Frontal cortex (tissue), 4 donors: ENCODE results near the gene ADGRD1. TPM values are rescaled to one million over a fixed set of nuclear protein-coding genes. Genes with fewer than 3 reads are reported as not detected.
"Not testable (repeated sequence)": the region's sequence is repeated elsewhere in the genome, so short reads cannot be mapped to it uniquely, and the experiment has no call there.

Experiments
- DNase-seq, 2 donors: peaks; one replicate each; pipeline ENCODE4 v3.0.0; 2012; ENCODE audit warnings: low spot score in 2 of 2
- FAIRE-seq: peaks from 2 replicates; lab custom pipeline; 2012; peaks lifted over from hg19 to GRCh38; lab: Jason Lieb, UNC
- total RNA-seq: library from RNA; depleted of rRNA; stranded (reverse); fragments of >200 nt; gene quantifications from one replicate; pipeline ENCODE4 v1.2.3, GENCODE V29; 2014
- donor health status: control.
- donor health status: control.
- donor health status: control.

The ADGRD1 gene
- total RNA-seq: 4.5 TPM

DNA sequence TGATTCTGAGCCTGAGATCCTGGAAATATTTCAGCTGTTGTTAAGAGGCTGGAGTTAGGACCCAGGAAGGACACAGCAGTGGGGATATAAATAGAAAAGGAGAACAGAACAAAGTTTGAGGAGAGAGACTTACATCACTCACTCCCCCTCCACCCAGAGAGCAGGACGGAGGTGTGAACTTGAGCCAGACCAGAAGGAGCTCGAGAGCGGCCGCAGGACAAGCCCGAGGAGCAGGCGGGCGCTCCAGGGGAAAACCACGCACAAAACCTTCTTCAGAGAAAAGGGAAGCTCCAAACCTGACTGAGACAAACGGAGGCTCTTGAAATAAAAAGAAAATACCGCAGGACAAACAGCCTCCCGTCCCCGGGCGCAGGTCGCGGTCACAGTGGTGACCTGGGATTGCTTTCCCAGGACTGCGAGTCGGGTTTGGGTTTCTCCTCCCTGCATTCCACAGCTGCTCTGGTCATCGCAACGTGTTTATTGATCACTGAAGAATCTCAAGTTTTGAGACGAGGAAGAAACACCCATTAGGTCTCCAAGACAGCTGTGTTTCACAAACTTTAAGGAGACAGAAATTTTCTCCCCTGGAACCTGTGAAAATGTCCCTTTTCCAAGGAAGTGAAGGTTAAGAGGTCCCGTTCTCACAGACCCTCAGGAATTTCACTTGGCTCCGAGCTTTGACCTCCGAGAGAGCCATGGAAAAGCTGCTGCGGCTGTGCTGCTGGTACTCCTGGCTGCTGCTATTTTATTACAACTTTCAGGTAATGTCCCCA is at the start of gene ADGRD1:
Gene ADGRD1, plus strand, starts transcription at position 137 of the 773 bp plus-strand sequence. Its CDS starts 559 bp downstream, at position 696.
- no peak for FAIRE-seq
- peak in 1 of 2 donors; percentile 67 for DNase-seq

DNA sequence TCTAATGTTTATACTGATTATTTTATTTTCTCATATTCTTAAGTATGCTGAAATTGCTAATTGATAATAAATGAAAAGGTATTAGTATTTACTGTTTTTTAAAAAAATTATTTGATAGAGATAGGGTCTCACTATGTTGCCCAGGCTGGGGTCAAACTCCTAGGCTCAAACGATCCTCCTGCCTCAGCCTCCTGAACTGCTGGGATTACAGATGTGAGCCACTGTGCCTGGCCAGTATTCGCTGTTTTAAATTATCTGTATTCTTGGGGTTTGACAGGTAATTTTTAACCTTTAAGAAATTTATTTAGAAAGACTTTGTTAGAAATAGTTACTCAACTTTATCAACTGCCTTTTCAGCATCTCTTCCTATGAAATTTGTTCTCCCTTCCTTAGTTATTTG is 49.6 kb upstream of the ADGRD1 start:
- FAIRE-seq (no peak), DNase-seq (no peak)

DNA sequence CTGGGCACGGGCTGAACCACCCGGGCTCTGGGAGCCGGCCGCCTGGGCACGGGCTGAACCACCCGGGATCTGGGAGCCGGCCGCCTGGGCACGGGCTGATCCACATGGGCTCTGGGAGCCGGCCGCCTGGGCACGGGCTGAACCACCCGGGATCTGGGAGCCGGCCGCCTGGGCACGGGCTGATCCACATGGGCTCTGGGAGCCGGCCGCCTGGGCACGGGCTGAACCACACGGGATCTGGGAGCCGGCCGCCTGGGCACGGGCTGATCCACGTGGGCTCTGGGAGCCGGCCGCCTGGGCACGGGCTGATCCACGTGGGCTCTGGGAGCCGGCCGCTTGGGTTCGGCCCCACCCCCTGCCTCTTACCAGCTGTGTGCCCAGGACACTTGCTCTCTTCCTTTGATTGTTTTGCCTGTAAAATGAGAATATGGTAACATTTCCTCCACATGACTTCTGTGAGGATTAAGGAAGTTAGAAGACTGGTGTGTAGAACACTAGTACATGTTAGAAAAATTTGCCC is 48.7 kb upstream of the ADGRD1 start:
- not testable (repeated sequence) for FAIRE-seq, DNase-seq

DNA sequence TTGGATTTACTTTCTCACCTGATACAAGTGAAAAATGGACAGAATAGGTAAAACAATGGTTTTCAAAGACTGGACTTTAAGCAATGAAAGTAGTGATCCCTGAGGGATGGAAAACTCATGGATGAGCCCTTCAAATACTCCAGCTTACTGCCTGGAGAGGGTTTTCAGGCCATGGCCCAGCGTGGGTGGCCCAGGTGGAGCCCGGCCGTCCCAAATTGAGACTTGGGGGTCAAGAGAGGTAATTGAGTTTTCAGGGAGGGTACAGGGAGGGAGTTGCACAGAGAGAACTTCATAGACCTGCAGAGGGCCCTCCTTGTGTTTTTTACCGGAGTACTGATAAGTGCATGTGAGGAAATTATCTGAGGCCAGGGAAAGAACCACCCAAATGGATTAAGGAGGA is 44.6 kb upstream of the ADGRD1 start:
- no peak for DNase-seq
- no peak for FAIRE-seq

DNA sequence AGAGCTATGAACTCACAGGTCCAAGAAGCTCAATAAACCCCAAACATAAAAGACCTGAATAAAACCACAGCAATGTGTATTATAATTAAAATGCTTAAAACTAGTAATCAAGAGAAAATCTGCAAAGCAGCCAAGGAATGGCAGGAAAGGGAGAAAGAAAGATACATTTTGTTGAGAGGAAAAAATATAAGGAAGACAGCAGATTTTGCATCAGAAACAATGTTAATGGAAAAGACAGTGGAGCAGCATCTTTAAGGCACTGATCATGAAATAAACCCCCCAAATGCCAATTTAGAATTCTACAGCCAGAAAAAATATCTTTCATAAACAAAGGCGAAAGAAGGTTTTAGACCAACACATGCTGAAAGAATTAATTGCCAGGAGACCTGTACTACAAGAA is 42.5 kb upstream of the ADGRD1 start:
- FAIRE-seq: no peak
- no peak for DNase-seq

DNA sequence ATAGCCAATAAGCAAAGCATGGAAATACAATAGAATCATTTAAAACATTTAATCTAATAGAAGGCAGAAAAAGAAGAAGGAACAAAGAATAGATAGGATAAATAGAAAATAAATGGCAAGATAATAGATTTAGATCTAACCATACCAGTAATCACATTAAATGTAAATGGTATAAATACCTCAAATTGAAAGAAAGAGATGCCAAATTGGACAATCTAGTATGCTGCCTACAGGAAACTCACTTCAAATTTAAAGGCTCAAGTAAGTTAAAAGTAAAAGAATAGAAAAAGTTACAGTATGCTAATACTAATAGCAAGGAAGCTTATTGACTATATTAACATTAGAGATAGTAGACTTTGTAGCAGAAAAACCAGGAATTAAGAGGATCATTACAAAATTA is 41.8 kb upstream of the ADGRD1 start:
- FAIRE-seq: no peak
- DNase-seq: no peak

DNA sequence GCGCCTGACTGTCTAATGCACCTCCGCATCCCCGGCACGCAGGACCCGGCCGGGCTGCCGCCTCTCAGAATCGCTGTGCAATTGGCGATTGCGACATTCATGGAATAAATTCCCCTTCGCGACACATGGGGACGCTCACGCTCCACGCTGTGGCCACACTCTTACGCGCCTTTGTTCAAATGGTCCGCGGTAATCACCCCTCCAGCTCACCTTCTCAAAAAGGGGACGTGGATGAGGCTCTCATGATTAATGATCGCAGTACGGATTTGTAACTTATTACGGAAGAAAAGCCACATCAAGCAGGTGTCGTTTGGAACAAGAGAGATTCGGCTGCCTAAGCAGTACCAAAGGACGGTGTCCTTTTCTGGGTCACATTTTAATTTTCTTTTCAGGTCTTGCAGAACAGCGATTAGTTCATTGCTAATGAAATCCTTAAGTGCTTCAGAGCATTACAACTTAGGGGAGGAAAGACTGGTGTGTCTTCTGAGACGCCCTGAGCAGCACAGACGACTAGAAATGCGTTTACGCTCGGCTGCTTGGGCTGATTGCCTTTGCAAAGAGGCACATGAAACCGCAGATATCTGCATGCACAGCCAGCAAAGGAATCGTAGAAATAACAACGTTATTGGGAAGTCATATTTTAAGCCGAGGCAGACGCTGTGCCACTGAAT is 37.3 kb upstream of the ADGRD1 start:
- FAIRE-seq (no peak), DNase-seq (peak; percentile 57 to 76)

DNA sequence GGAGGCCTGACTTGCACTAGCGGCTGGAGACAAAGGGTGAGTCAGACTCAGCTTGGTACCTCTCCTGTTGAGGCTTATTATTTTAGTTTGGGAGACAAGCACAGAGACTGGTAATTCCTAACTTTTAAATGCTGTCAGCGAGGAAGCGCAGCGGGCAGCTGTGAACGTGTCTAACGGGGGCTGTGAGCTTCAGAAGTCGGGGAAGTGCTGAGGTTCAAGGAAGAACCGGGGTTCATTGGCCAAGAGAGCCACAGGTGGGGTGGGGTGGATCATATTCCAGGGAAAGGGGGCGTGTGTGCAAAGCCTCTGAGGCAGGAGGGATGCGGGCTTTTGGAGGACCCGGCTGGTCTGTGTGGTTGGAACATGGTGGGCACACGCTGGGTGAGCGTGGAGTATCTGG is 36.1 kb upstream of the ADGRD1 start:
- DNase-seq (no peak), FAIRE-seq (no peak)

DNA sequence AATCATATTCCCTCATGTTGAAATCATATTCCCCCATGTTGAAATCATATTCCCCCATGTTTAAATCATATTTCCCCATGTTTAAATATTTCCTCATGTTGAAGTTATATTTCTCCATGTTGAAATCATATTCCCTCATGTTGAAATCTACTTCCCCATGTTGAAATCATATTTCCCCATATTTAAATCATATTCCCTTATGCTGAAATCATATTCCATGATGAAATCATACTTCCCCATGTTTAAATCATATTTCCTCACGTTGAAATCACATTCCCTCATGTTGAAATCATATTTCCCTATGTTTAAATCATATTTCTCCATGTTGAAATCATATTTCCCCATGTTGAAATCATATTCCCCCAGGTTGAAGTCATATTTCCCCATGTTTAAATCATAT is 34.6 kb upstream of the ADGRD1 start:
- DNase-seq: no peak
- no peak for FAIRE-seq

DNA sequence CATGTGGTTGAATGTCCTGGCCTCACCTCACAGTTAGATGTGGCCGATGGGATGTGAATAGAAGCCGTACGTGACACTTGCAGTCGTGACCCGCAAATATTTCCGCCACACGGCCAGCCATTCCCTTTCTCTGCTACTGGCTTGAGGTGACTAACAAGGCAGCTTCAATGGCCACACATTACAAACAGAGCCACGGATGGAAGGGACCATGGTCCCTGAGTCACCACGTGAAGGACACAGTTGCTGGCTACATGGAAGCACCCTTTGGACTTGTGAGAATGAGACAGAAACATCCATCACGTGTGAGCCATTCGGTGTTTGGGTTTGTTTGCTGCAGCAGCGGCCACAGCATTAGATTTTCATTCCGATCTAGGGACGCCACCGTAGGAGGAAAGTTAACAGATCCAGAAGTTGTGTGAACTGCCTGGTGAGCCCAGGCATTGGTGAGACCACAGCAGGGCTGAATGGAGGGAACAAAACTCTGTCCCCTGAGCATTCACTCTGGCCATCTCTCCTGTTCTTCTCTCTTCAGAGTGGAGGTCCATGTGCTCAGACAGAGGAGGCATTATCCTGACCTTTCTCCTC is 33.5 kb upstream of the ADGRD1 start:
- DNase-seq (no peak), FAIRE-seq (no peak)

DNA sequence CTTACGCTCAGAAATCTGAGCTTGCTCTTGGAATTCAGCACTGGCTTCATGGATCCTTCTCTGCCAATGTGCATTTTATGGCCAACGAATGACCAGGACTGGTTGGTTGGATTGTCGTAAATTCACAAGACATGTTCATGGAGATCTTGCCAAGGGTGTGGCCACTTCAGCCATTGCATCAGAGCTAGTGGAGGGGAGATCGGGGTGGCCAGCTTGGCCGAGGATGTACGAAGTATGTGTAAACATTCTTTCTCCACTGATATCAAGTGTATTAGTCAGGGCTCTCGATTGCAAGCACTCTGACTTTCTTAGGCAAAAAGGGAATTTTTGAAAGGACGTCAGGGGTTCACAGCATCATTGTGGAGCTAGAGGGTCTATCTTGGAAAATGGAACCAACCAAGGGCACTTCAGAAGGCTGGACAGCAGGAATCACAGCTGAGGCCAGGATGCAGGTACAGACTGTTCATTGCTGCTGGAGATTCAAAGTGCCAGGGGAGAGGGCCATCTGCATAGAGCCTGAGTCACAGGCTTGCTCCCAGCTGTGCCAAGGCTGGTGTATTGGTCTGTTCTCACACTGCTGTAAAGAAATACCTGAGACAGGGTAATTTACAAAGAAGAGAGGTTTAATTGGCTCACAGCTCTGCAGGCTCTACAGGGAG is 32.9 kb upstream of the ADGRD1 start:
- DNase-seq (no peak), FAIRE-seq (no peak)

DNA sequence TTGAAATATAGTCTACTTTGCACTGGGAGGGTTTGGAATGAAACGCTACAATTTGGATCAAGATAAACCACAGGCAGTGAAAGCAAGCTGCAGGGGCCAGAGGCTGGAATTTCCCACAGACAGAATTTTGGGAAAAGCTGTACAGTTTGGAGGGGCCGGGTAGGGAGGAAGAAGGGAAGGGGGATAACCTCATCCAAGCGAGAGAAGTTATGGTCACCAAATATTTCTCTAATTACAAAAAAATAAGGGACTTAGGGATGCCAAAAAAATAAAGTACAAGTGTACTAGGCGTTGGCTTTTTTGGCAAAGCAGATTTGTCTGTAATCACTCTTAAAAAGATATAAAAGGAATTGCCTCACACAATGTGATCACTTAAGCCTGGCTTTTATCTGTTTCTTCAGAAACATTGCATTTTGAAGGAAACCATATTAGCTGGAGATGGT is 31.2 kb upstream of the ADGRD1 start:
- no peak for FAIRE-seq

DNA sequence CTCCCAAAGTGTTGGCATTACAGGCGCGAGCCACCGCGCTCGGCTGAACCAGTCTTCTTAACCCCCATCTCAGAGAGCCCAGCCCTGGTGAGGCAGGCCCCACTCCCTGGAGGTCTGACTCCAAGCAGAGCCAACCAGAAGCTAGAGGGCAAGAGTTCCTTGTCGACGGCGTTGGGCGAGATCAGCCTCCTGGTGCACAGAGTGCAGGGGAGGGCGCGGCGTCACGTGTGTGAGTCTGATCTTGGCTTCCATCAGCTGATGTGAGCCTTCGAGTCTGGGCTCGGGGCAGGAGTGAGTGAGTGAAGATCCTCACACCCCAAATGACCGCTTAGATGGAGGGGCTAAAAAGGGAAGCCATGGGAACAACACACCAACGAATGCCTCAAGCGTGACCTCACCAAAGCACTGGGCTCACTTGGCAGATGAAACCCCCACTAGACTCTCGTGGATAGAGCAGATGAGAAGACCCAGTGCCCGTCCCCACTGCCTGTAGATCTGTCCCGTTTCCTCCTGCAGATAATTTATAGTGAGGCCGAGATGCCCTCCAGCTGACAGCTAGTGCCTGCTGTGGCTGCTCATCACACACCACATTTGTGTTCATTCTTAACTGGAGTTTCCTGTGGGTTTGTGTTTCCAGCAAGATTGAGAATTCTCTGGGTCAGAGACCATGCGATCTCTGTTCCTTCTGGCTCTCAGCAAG is 28.6 kb upstream of the ADGRD1 start:
- FAIRE-seq (no peak), DNase-seq (no peak)

More for the DNA sequence above, 31.2 kb upstream of the ADGRD1 start:
- no peak for DNase-seq

DNA sequence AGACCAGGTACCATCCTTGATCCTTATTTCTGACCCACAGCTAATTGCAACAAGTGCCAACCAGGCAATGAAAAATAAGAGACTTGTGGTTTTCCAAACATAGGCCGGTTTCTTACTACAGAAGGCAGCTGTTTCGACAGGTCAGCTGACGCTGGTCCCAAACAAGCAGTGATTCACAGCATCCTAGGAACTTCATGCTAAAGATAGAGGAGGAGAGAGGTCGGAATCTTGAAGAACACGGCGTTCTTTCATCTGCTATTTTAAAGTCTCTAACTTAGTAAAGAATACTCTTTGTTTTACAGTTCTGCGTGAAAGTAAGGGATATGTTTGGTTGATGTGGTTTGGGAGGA is 28.1 kb upstream of the ADGRD1 start:
- FAIRE-seq: no peak
- DNase-seq: no peak

DNA sequence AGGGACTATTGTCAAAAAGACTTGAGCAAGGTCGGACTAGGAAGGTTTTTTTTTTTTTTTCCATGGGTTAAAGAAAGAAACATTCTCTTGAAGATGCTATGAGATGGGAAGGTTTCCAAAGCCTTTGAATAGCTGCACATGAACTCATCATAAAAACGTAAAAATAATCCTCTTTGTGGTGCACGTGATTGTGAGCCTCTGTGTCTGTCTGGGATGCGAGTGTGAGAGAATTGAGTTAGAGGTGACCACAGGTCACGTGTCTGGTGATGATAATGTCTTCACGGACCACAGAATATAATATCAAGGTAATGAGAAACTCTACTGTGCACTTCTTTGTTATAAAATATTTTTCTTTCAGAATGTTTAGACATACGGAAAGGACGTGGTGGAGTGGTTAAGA is 24.3 kb upstream of the ADGRD1 start:
- DNase-seq: no peak
- FAIRE-seq: no peak

DNA sequence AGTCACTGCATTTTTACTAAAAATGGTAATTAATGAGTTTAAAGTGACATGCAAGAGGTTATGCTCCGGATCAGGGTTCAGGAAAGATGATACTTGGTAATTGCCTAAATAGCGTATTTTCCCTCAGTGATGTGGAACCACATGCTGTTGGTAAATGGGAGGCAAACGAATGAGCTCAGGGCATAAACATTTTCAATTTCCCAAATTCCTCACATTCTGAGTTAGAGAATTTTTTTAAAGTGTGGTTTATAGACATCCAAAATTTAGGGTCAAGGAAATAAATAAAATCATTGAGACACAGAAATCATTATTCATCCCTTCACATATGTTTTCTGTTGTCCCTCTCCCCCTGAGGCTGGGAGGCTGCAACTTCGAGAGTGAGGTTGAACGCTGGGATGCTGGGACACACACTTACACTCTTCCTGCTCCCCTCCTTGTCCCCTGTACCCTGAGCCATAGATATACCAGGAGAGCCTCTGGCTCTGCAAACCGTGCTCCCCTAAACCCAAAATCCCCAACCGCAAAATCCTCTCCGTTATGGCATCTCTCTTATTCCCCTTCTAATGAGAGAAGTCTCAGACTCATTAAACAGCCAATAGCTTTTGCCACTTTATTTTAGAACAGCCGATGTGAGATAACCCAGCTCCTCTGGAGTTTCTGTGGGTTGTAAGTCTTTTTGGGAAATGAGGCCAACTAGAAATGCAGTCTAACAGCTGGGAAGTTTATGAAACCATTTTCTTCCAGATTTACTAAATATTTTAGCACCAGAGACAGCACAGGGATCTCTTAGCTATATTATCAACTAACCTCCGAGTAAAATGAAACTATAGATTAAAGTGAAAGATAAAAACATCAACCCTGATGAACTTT is 21.4 kb upstream of the ADGRD1 start:
- DNase-seq (no peak), FAIRE-seq (no peak)

DNA sequence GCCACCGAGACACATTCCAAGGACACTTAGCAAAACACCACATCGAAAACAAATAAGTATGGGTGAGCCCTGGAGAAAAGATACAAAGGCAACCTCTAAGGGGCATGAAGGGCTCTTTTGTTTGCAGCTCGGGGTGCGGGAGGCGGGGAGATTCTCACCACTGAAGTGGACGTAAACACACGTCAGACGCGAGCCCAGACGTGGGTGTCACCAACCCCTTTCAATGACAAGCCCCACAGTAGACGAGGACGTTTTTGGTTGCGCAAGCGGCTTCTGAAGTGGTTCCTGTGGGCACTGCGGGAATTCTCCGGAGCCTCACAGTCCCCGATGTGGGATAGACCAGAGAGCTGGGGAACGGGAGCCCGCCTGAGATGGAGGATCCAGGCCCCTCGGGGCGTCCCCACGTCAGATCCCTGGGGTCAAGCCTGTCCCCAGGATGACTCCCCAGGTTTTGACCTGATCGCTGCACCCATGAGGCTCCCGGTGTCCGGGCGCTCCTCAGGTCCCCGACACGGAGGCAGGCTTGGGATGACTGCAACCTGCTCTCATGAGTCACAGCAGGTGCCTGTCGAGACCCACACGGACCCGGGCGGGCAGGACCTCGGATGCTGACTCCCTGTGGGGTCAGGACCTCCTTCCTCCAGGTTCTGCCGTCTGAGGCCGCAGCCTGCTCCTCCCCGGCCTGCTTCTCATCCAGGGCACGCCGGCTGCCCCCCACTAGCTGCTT is 20.3 kb upstream of the ADGRD1 start:
- FAIRE-seq (no peak), DNase-seq (no peak)

DNA sequence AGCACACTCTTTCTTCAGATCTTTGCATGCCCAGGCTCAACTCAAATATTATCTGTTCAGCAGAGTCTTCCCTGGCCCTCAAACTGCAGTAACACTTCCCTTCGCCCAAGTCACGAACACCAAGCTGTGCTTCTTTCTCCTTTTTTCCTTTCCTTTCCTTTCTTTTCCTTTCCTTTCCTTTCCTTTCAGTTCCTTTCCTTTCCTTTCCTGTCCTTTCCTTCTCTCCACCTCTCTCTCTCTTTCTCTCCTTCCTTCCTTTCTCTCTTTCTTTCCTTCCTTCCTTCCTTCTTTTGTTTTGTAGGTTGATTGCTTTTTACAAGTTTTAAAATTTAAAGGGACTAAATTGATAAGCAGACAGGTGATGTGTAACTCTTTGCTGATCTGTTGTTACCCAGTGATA is 19.0 kb upstream of the ADGRD1 start:
- FAIRE-seq (no peak), DNase-seq (no peak)
